ENCODE results near the gene VSIG4. TPM values are rescaled to one million over a fixed set of nuclear protein-coding genes. Genes with fewer than 3 reads are reported as not detected.

Gene VSIG4
- total RNA-seq, 1 experiment from 2014 or later = not detected

DNA sequence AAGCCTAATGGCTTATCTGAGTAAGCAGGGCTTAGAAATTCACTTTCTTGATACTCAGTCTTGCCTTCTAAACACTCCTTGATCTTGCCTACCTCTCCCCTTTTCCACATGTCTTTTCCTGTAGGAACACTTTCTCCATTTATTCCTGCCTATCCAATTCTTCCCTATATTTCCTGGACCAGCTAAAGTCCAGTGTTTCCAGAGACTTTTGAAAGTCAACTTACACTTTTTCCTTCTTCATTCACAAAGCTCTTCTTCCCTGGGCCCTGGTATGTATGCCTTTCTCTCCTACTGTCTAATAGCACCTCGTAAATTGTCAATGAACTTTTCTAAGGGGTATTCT lies 20.6 kb downstream of the VSIG4 start:
- intact Hi-C loops (cut with micrococcal nuclease; ENCODE audit: unreplicated experiment) = no loop called here
- H3K27ac Mint-ChIP-seq (ENCODE audit: unreplicated experiment) = no peak overlapping the region
- POLR2A ChIA-PET = no interaction called here
- no peaks in the 10 kb centered on the region for H3K9me3 Mint-ChIP-seq (ENCODE audit: unreplicated experiment)
- Histone ChIP-seq H3K4me1 (no peaks in the 10 kb centered on the region), H3K9me3 (no peaks in the 10 kb centered on the region), H3K4me3 (ENCODE audit: low read depth, low read length) (no peak overlapping the region), H3K36me3 (ENCODE audit: control insufficient read depth, insufficient read depth, low read length) (no peaks in the 10 kb centered on the region), H3K27me3 (replicated peaks; ENCODE audit: control insufficient read depth, insufficient read depth, low read length) (no peaks in the 10 kb centered on the region)
- H3K36me3 Mint-ChIP-seq (ENCODE audit: insufficient read depth, unreplicated experiment) = no peaks in the 10 kb centered on the region
- H3K27me3 Mint-ChIP-seq (ENCODE audit: insufficient read depth, unreplicated experiment) = no peaks in the 10 kb centered on the region
- no peak overlapping the region for H3K4me3 Mint-ChIP-seq (ENCODE audit: unreplicated experiment)
- no peak for DNase-seq
- CTCF ChIA-PET = no interaction called here
- TF ChIP-seq, protein P1, sequence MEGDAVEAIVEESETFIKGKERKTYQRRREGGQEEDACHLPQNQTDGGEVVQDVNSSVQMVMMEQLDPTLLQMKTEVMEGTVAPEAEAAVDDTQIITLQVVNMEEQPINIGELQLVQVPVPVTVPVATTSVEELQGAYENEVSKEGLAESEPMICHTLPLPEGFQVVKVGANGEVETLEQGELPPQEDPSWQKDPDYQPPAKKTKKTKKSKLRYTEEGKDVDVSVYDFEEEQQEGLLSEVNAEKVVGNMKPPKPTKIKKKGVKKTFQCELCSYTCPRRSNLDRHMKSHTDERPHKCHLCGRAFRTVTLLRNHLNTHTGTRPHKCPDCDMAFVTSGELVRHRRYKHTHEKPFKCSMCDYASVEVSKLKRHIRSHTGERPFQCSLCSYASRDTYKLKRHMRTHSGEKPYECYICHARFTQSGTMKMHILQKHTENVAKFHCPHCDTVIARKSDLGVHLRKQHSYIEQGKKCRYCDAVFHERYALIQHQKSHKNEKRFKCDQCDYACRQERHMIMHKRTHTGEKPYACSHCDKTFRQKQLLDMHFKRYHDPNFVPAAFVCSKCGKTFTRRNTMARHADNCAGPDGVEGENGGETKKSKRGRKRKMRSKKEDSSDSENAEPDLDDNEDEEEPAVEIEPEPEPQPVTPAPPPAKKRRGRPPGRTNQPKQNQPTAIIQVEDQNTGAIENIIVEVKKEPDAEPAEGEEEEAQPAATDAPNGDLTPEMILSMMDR (IDR thresholded peaks at IDR 0.05; ENCODE audit: insufficient read depth in 1 of 2, low read depth in 1 of 2, low read length in 1 of 2, severe bottlenecking in 1 of 2, unreplicated experiment in 1 of 2) = no peak
- no TSS peak for BruUV-seq (replicated peaks)
- H3K4me1 Mint-ChIP-seq (ENCODE audit: low read depth, unreplicated experiment) = no peaks in the 10 kb centered on the region

DNA sequence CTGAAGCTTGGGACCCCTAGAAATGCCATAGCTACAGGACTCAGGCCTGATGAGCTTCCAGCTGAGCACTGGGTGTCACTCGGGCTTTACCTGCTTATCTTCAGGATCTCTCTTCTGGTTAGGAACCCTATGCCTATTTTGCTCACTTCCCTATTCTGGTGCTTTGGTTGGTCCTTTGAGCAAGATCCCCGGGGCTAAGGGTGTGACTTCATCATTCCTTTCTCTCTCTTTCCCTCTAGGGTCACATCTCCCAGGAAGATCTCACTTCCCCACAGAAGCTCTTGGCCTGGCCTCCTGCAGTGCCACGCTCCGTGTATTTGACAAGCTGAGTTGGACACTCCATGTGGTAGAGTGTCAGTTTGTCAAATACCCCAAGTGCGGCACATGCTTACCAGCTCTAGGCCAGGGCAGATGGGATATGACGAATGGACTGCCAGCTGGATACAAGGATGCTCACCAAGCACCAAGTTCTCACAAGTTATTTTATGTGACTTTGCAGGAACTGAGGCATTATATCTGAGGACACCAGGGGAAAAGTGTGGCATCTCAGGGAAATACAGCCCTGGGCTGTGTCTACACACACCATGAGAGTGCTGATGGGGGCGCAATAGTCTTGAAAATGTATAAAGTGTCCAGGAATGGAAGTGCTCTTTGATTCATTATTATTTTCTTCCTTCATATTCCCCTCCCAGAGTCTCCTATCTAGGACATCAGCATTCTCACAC lies 21.1 kb downstream of the VSIG4 start:
- Histone ChIP-seq H3K9me3 (no peaks in the 10 kb centered on the region), H3K36me3 (ENCODE audit: control insufficient read depth, insufficient read depth, low read length) (no peaks in the 10 kb centered on the region), H3K27me3 (replicated peaks; ENCODE audit: control insufficient read depth, insufficient read depth, low read length) (no peaks in the 10 kb centered on the region), H3K4me3 (ENCODE audit: low read depth, low read length) (no peak overlapping the region), H3K4me1 (no peaks in the 10 kb centered on the region)
- Mint-ChIP-seq H3K27me3 (ENCODE audit: insufficient read depth, unreplicated experiment) (no peaks in the 10 kb centered on the region), H3K4me3 (ENCODE audit: unreplicated experiment) (no peak overlapping the region), H3K36me3 (ENCODE audit: insufficient read depth, unreplicated experiment) (no peaks in the 10 kb centered on the region), H3K9me3 (ENCODE audit: unreplicated experiment) (no peaks in the 10 kb centered on the region), H3K27ac (ENCODE audit: unreplicated experiment) (no peak overlapping the region), H3K4me1 (ENCODE audit: low read depth, unreplicated experiment) (no peaks in the 10 kb centered on the region)
- ChIA-PET POLR2A (no interaction called here), CTCF (no interaction called here)
- no peak for DNase-seq
- no TSS peak for BruUV-seq (replicated peaks)
- TF ChIP-seq, protein P1 (IDR thresholded peaks at IDR 0.05; ENCODE audit: insufficient read depth in 1 of 2, low read depth in 1 of 2, low read length in 1 of 2, severe bottlenecking in 1 of 2, unreplicated experiment in 1 of 2) = no peak
- intact Hi-C loops (cut with micrococcal nuclease; ENCODE audit: unreplicated experiment) = no loop called here

DNA sequence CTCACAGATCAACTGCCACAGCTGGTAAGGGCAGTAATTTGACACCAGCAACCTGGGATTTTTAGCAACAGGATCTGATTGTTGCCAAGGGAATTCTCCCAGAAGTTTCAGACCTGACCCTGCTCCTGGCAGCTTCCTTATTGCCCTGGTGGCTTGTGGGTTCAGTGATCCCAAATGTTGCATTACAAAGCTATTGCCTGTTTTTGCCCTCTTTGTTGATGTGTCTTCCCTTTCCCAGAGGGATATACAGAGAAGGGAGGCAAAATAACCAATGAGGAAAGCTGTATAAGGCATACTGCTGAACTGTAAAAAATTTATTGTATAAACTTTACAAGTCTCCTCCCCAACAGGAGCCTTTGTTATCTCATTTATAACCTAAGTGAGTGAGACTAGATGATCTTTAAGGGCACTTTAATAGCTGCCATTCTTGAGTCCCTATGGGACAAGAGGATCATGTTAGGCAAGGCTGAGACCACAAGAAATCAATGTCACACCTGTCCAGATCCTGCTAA lies 22.2 kb downstream of the VSIG4 start:
- no peak overlapping the region for H3K4me3 ChIP-seq (ENCODE audit: low read depth, low read length)
- no peak overlapping the region for H3K27ac Mint-ChIP-seq (ENCODE audit: unreplicated experiment)
- H3K27me3 Mint-ChIP-seq (ENCODE audit: insufficient read depth, unreplicated experiment) = no peaks in the 10 kb centered on the region
- DNase-seq = no peak
- ChIA-PET POLR2A (no interaction called here), CTCF (no interaction called here)
- intact Hi-C loops (cut with micrococcal nuclease; ENCODE audit: unreplicated experiment) = no loop called here
- H3K4me3 Mint-ChIP-seq (ENCODE audit: unreplicated experiment) = no peak overlapping the region
- BruUV-seq (replicated peaks) = no TSS peak
- no peaks in the 10 kb centered on the region for H3K27me3 ChIP-seq (replicated peaks; ENCODE audit: control insufficient read depth, insufficient read depth, low read length)
- no peaks in the 10 kb centered on the region for H3K36me3 Mint-ChIP-seq (ENCODE audit: insufficient read depth, unreplicated experiment)
- TF ChIP-seq, protein P1 (IDR thresholded peaks at IDR 0.05; ENCODE audit: insufficient read depth in 1 of 2, low read depth in 1 of 2, low read length in 1 of 2, severe bottlenecking in 1 of 2, unreplicated experiment in 1 of 2) = no peak
- H3K9me3 Mint-ChIP-seq (ENCODE audit: unreplicated experiment) = no peaks in the 10 kb centered on the region
- H3K36me3 ChIP-seq (ENCODE audit: control insufficient read depth, insufficient read depth, low read length) = no peaks in the 10 kb centered on the region
- no peaks in the 10 kb centered on the region for H3K4me1 Mint-ChIP-seq (ENCODE audit: low read depth, unreplicated experiment)
- no peaks in the 10 kb centered on the region for H3K4me1 ChIP-seq
- H3K9me3 ChIP-seq = no peaks in the 10 kb centered on the region
